ENCODE measurements around the gene SCUBE3.

DNA sequence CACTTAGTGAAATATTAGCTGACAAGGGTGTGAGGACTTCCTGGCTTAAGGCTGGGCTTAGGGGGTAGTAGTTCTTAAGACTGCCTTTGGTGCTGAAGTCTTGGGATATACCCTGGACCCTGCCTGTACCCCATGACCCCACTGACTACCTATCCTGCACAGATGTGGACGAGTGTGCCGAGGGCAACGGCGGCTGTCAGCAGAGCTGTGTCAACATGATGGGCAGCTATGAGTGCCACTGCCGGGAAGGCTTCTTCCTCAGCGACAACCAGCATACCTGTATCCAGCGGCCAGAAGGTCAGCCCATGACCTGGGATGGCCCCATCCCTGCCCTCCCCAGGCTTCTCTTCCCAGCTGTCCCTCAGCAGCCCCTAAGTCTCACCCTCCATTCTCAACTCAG lies 17.8 kb downstream of the SCUBE3 start:
- TF ChIP-seq EZH2phosphoT487 (IDR thresholded peaks at IDR 0.05; ENCODE audit: borderline replicate concordance): no peak
- TF ChIP-seq, protein P1, sequence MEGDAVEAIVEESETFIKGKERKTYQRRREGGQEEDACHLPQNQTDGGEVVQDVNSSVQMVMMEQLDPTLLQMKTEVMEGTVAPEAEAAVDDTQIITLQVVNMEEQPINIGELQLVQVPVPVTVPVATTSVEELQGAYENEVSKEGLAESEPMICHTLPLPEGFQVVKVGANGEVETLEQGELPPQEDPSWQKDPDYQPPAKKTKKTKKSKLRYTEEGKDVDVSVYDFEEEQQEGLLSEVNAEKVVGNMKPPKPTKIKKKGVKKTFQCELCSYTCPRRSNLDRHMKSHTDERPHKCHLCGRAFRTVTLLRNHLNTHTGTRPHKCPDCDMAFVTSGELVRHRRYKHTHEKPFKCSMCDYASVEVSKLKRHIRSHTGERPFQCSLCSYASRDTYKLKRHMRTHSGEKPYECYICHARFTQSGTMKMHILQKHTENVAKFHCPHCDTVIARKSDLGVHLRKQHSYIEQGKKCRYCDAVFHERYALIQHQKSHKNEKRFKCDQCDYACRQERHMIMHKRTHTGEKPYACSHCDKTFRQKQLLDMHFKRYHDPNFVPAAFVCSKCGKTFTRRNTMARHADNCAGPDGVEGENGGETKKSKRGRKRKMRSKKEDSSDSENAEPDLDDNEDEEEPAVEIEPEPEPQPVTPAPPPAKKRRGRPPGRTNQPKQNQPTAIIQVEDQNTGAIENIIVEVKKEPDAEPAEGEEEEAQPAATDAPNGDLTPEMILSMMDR (conservative IDR thresholded peaks at IDR 0.05; ENCODE audit: low read length): no peak
